Bronchial epithelial cell (primary cell): Measurements from ENCODE around the gene NACC2. TPM values are rescaled to one million over a fixed set of nuclear protein-coding genes. Genes with fewer than 3 reads are reported as not detected.
"Not testable (repeated sequence)": the region's sequence is repeated elsewhere in the genome, so short reads cannot be mapped to it uniquely, and the experiment has no call there.

ENCODE experiments used
- DNase-seq: peaks from one replicate; pipeline ENCODE4 v3.0.0-alpha.2; 2010; ENCODE audit warnings: low read depth
- FAIRE-seq: peaks from 2 replicates; lab custom pipeline; 2011; peaks lifted over from hg19 to GRCh38; lab: Jason Lieb, UNC
- H3K27me3 ChIP-seq: 2 replicates; pipeline ENCODE4 v1.5.1; 2011; ENCODE audit warnings: low read length; ENCODE audit not compliant: control insufficient read depth, insufficient read depth
- H3K36me3 ChIP-seq: 2 replicates; pipeline ENCODE4 v1.5.1; 2011; ENCODE audit warnings: low read length; ENCODE audit not compliant: control insufficient read depth, insufficient read depth
- H3K4me3 ChIP-seq: 2 replicates; pipeline ENCODE4 v1.5.1; 2011; ENCODE audit warnings: mild to moderate bottlenecking, low read depth, low read length, control low read depth
- total RNA-seq: library from RNA; depleted of rRNA; stranded (reverse); fragments of >200 nt; gene quantifications from 2 replicates; pipeline ENCODE4 v1.2.1, GENCODE V29; 2014
- TF ChIP-seq, protein P1 (sequence below): IDR thresholded peaks from 2 replicates; pipeline ENCODE4 v1.5.1; 2011; ENCODE audit warnings: mild to moderate bottlenecking, moderate library complexity, low read length, control low read depth, inconsistent platforms; ENCODE audit not compliant: insufficient read depth, severe bottlenecking

The NACC2 gene
- total RNA-seq, 1 donor from 2014 or later = 7.6 TPM

DNA sequence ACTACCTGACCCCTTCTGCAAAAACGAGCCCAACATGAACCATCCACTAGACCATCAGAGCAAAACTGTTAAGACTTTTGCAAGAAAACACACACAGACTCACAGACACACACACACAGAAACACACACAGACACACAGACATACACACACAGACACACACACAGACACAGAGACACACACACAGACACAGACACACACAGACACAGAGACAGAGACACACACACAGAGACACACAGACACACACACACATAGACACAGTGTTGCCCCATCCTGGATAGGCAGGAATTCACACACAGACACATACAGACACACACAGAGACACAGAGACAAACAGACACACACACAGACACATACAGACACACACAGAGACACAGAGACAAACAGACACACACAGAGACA is 52.5 kb downstream of the NACC2 start:
- no peak overlapping the region for H3K4me3 ChIP-seq

DNA sequence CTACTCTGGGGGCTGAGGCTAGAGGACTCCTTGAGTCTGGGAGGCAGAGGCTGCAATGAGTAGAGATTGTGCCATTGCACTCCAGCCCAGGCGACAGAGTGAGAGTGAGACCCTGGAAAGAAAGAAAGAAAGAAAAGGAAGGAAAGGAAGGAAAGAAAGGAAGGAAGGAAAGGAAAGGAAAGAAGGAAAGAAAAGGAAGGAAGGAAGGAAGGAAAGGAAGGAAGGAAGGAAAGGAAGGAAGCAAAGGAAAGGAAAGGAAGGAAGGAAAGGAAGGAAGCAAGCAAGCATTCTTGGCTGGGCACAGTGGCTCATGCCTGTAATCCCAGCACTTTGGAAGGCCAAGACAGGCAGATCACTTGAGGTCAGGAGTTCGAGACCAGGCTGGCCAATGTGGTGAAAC is 54.2 kb downstream of the NACC2 start:
- H3K36me3 ChIP-seq, H3K27me3 ChIP-seq, DNase-seq, H3K4me3 ChIP-seq, FAIRE-seq: not testable (repeated sequence)

More for the DNA sequence above, 52.5 kb downstream of the NACC2 start:
- TF ChIP-seq, protein P1, sequence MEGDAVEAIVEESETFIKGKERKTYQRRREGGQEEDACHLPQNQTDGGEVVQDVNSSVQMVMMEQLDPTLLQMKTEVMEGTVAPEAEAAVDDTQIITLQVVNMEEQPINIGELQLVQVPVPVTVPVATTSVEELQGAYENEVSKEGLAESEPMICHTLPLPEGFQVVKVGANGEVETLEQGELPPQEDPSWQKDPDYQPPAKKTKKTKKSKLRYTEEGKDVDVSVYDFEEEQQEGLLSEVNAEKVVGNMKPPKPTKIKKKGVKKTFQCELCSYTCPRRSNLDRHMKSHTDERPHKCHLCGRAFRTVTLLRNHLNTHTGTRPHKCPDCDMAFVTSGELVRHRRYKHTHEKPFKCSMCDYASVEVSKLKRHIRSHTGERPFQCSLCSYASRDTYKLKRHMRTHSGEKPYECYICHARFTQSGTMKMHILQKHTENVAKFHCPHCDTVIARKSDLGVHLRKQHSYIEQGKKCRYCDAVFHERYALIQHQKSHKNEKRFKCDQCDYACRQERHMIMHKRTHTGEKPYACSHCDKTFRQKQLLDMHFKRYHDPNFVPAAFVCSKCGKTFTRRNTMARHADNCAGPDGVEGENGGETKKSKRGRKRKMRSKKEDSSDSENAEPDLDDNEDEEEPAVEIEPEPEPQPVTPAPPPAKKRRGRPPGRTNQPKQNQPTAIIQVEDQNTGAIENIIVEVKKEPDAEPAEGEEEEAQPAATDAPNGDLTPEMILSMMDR = no peak
- H3K27me3 ChIP-seq = no peaks in the 10 kb centered on the region
- DNase-seq (no peak), FAIRE-seq (peak; percentile 93)
- H3K36me3 ChIP-seq = peaks cover 16% of the 10 kb centered on the region

DNA sequence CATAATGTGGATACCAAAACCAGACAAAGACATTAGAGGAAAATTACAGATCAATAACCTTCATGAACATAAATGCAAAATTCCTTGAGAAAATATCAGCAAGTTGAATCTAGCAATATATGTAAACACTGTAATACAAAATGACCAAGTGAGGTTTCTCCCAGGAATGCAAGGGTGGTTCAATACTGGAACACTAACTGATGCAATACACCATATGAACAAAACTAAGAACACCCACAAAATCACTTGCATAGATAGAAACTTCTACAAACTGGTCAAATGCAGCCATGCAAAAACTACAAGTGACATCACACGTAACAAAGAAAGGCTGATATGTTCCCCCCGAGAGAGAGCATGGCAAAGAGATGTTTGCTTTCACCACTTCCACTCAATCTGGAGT is 55.6 kb downstream of the NACC2 start:
- H3K27me3 ChIP-seq = no peaks in the 10 kb centered on the region
- DNase-seq = no peak
- no peak overlapping the region for H3K4me3 ChIP-seq
- FAIRE-seq = no peak
- peaks cover 3% of the 10 kb centered on the region for H3K36me3 ChIP-seq
- TF ChIP-seq, protein P1 = no peak

DNA sequence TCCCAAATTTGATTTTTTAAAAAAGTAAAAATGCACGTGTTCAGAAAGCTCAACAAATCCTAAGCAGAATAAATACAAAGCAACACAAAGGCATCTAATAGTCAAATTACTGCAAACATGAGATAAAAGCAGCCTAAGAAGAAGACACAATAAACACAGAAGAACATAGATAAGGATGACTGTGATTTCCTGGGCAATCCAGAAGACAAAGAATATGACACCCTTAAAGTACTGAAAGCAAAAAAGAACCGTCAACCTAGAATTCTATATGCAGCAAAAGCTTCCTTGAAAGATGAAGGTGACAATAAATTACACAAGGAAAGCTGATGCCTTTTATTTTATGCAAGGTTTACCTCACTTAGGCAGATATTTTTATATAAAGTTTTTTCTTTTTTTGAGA is 58.2 kb downstream of the NACC2 start:
- H3K4me3 ChIP-seq = no peak overlapping the region
- DNase-seq (no peak), FAIRE-seq (no peak)
- H3K27me3 ChIP-seq = no peaks in the 10 kb centered on the region
- TF ChIP-seq, protein P1 = no peak
- peaks cover 3% of the 10 kb centered on the region for H3K36me3 ChIP-seq

DNA sequence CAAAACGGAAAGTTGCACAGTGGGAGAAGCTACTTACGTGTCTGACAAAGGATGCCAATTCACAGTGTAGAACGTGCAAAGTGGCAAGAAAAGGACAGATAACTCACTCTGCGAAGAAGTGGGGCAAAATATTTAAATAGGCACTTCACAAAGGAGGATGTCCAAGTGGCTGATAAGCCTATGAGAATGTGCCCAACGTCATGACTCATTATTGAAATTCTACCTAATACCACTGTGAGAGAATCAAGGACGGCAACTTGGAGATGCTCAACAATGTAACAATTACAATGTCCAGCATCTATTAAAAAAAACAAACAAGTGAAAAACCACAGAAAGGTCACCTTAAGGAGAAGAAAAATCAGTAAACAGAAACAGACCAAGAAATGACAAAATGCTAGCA is 59.0 kb downstream of the NACC2 start:
- peaks cover 3% of the 10 kb centered on the region for H3K36me3 ChIP-seq
- FAIRE-seq (no peak), DNase-seq (no peak)
- no peak overlapping the region for H3K4me3 ChIP-seq
- H3K27me3 ChIP-seq = no peaks in the 10 kb centered on the region
- TF ChIP-seq, protein P1 = no peak

DNA sequence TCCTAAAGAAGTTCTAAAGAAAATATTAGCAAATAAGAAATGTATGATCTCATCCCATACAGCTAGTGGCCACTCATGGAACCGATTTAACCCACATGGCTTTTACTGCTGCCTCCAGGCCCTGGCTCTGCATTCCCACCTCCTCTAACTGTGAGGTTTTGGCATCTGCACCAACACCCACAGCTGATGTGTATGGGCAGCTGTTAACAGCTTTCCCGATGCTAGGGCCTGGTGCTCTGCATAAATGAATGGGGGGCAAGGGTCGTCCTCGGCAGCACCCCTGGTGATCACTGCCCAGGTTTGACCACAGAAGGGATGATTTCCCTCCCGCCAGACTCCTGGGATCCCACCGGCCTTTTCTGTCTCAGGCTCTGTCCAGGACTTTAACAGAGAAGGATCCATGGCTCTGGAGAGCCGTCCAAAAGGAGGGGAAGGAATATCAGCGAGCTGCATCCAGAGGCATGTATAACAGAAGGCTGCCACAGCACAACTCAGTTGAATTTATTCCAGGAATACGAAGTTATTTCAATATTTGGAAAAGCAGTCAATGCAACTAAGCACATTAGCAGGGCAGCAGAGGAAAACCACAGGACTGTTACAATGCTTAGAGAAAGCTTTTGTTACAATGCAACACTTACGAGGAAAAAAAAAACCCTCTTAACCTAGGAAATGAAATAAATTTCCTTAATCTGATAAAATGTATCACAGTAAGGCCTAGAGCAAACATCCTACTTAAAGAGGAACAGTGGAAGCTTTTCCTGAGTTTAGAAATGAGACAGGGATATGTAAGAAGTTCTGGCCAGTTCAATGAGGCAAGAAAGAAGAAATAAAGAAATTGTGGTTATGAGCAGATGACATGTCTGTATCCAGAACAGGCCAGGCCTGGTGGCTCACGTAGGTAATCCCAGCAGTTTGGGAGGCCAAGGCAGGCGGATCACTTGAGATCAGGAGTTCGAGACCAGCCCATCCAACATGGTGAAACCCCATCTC is 63.1 kb downstream of the NACC2 start:
- DNase-seq (no peak), FAIRE-seq (no peak)
- no peaks in the 10 kb centered on the region for H3K27me3 ChIP-seq
- H3K4me3 ChIP-seq = no peak overlapping the region
- TF ChIP-seq, protein P1 = no peak
- H3K36me3 ChIP-seq = peaks cover 5% of the 10 kb centered on the region
